B cell (primary cell): Measurements from ENCODE around the gene BMPER.

ENCODE experiments used
- EZH2 ChIP-seq: IDR thresholded peaks from 2 replicates; pipeline ENCODE4 v1.6.1; 2012; ENCODE audit warnings: borderline replicate concordance, low read depth, mild to moderate bottlenecking, moderate library complexity, low read length; ENCODE audit not compliant: insufficient read depth, poor library complexity, severe bottlenecking
- TF ChIP-seq, protein P1 (sequence below): fragments of 200-600 bp; IDR thresholded peaks from one replicate; pipeline ENCODE4 v1.8.0; 2022; ENCODE audit warnings: antibody characterized with exemption, mild to moderate bottlenecking

DNA sequence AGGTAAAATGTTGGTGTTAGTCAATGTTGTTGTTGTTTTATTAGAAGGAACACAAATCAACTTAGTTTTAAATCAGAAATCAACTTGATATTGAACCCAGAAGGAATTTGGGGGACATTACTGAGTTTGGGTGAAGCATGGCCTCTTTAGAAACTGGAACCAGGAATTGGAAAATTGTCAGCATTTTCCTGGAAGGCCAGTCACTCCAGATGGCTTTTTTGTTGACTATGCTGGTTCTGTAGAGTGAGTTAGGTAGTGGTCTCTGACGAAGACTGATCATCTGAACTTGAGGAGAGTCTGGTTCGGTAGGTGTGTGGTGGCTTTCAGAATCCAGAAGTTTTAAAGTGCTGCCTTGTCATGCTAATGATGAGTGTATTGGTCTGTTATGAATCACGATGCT, 111.5 kb downstream of the BMPER start:
- TF ChIP-seq, protein P1, sequence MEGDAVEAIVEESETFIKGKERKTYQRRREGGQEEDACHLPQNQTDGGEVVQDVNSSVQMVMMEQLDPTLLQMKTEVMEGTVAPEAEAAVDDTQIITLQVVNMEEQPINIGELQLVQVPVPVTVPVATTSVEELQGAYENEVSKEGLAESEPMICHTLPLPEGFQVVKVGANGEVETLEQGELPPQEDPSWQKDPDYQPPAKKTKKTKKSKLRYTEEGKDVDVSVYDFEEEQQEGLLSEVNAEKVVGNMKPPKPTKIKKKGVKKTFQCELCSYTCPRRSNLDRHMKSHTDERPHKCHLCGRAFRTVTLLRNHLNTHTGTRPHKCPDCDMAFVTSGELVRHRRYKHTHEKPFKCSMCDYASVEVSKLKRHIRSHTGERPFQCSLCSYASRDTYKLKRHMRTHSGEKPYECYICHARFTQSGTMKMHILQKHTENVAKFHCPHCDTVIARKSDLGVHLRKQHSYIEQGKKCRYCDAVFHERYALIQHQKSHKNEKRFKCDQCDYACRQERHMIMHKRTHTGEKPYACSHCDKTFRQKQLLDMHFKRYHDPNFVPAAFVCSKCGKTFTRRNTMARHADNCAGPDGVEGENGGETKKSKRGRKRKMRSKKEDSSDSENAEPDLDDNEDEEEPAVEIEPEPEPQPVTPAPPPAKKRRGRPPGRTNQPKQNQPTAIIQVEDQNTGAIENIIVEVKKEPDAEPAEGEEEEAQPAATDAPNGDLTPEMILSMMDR = no peak
- no peak for TF ChIP-seq EZH2
